ENCODE data around the gene ZNF354C.
"Not testable (repeated sequence)": the region's sequence is repeated elsewhere in the genome, so short reads cannot be mapped to it uniquely, and the experiment has no call there.

ZNF354C gene

GRCh38 chr5:179080724-179081123 lies 20.6 kb downstream of the ZNF354C start:
- H3K4me3 ChIP-seq (ENCODE audit: low read length) = no peak overlapping the region
- TF ChIP-seq CTCF (IDR thresholded peaks at IDR 0.05; ENCODE audit: low read depth, low read length) (no peak), EZH2phosphoT487 (IDR thresholded peaks at IDR 0.05; ENCODE audit: low read depth) (no peak)
- H3K79me2 ChIP-seq (ENCODE audit: low read length) = no peaks in the 10 kb centered on the region
- no peak overlapping the region for H3K9ac ChIP-seq (ENCODE audit: low read length)
- no peak overlapping the region for H3K4me2 ChIP-seq (ENCODE audit: low read length)
- H3K9me3 ChIP-seq (ENCODE audit: insufficient read depth, low read length) = peaks cover 14% of the 10 kb centered on the region
- H3K27ac ChIP-seq (ENCODE audit: low read length) = no peak overlapping the region
- no peaks in the 10 kb centered on the region for H4K20me1 ChIP-seq (ENCODE audit: insufficient read depth, low read length)
- no peaks in the 10 kb centered on the region for H3K4me1 ChIP-seq (ENCODE audit: low read length)
- no peaks in the 10 kb centered on the region for H3K36me3 ChIP-seq (replicated peaks; ENCODE audit: low read depth, low read length)
- H2AFZ ChIP-seq (ENCODE audit: low read depth, low read length) = no peak overlapping the region
- no peaks in the 10 kb centered on the region for H3K27me3 ChIP-seq (ENCODE audit: low read depth, low read length)

- H3K9me3 ChIP-seq (ENCODE audit: insufficient read depth, low read length) = no peaks in the 10 kb centered on the region
- H4K20me1 ChIP-seq (ENCODE audit: insufficient read depth, low read length) = no peaks in the 10 kb centered on the region
- H3K9ac ChIP-seq (ENCODE audit: low read length) = no peak overlapping the region
- no peaks in the 10 kb centered on the region for H3K79me2 ChIP-seq (ENCODE audit: low read length)
- no peaks in the 10 kb centered on the region for H3K36me3 ChIP-seq (replicated peaks; ENCODE audit: low read depth, low read length)
- no peak overlapping the region for H3K27ac ChIP-seq (ENCODE audit: low read length)
- no peaks in the 10 kb centered on the region for H3K4me1 ChIP-seq (ENCODE audit: low read length)
- no peaks in the 10 kb centered on the region for H3K27me3 ChIP-seq (ENCODE audit: low read depth, low read length)
- H3K4me3 ChIP-seq (ENCODE audit: low read length) = no peak overlapping the region
- TF ChIP-seq CTCF (IDR thresholded peaks at IDR 0.05; ENCODE audit: low read depth, low read length) = no peak
- no peak for TF ChIP-seq EZH2phosphoT487 (IDR thresholded peaks at IDR 0.05; ENCODE audit: low read depth)
- no peak overlapping the region for H2AFZ ChIP-seq (ENCODE audit: low read depth, low read length)
- H3K4me2 ChIP-seq (ENCODE audit: low read length) = no peak overlapping the region
These were observed 29.3 kb downstream of the ZNF354C start for GRCh38 chr5:179089502-179089901.

- not testable (repeated sequence) for H3K36me3 ChIP-seq (replicated peaks; ENCODE audit: low read depth, low read length); H3K27me3 ChIP-seq (ENCODE audit: low read depth, low read length); H4K20me1 ChIP-seq (ENCODE audit: insufficient read depth, low read length); H3K9me3 ChIP-seq (ENCODE audit: insufficient read depth, low read length); H3K4me3 ChIP-seq (ENCODE audit: low read length); H3K9ac ChIP-seq (ENCODE audit: low read length); H2AFZ ChIP-seq (ENCODE audit: low read depth, low read length); H3K4me2 ChIP-seq (ENCODE audit: low read length); H3K27ac ChIP-seq (ENCODE audit: low read length); H3K79me2 ChIP-seq (ENCODE audit: low read length); H3K4me1 ChIP-seq (ENCODE audit: low read length)
These were observed 41.1 kb downstream of the ZNF354C start for GRCh38 chr5:179101282-179101681.

GRCh38 chr5:179110528-179110927 lies 50.4 kb downstream of the ZNF354C start:
- Histone ChIP-seq H3K36me3 (replicated peaks; ENCODE audit: low read depth, low read length) (no peaks in the 10 kb centered on the region), H4K20me1 (ENCODE audit: insufficient read depth, low read length) (no peaks in the 10 kb centered on the region), H3K79me2 (ENCODE audit: low read length) (no peaks in the 10 kb centered on the region), H3K4me2 (ENCODE audit: low read length) (no peak overlapping the region), H3K27ac (ENCODE audit: low read length) (no peak overlapping the region), H3K27me3 (ENCODE audit: low read depth, low read length) (no peaks in the 10 kb centered on the region), H3K9me3 (ENCODE audit: insufficient read depth, low read length) (0 out of 2 replicates have a peak, but pooled peaks cover 3% of the 10 kb centered on the region), H3K4me1 (ENCODE audit: low read length) (no peaks in the 10 kb centered on the region), H3K4me3 (ENCODE audit: low read length) (no peak overlapping the region), H3K9ac (ENCODE audit: low read length) (no peak overlapping the region), H2AFZ (ENCODE audit: low read depth, low read length) (no peak overlapping the region)
- no peak for TF ChIP-seq CTCF (IDR thresholded peaks at IDR 0.05; ENCODE audit: low read depth, low read length)
- no peak for TF ChIP-seq EZH2phosphoT487 (IDR thresholded peaks at IDR 0.05; ENCODE audit: low read depth)

Data from OCI-LY3 (cell line).